ENCODE measurements around the gene TEF.

Gene TEF

DNA sequence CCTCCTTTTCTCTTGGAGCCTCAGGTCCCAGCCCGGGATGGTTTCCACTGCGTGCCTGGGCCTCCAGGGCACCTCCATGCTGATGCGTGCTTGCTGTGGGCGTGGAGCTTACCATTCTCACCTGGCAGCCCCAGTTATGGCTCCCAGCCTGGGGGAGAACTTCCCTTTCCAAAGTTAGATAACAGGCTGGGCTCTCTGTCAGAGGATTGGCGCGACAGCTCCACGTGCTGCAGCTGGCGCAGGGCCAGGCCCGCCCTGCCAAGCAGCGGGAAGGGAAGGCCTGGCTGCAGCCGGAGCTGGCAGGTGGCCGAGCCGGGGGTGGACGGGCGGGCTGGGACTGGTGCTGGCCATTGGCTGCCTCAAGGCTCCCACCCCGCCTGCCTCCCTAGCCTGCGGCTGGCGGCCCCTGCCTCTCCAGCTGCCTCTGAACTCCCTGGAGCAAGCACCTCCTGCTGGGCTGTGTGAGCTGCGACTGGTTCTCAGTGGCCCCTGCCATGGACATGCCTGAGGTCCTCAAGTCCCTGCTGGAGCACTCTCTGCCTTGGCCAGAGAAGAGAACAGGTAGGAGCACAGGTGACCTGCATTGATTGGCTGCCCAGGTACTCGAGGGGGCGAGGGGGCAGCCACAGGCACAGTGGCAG lies 14.6 kb upstream of the TEF start:
- no peak for TF ChIP-seq CTCF (IDR thresholded peaks at IDR 0.05; ENCODE audit: borderline replicate concordance, insufficient read depth, low read depth, low read length)
- no peak overlapping the region for H3K4me3 ChIP-seq (ENCODE audit: low read depth, low read length)

DNA sequence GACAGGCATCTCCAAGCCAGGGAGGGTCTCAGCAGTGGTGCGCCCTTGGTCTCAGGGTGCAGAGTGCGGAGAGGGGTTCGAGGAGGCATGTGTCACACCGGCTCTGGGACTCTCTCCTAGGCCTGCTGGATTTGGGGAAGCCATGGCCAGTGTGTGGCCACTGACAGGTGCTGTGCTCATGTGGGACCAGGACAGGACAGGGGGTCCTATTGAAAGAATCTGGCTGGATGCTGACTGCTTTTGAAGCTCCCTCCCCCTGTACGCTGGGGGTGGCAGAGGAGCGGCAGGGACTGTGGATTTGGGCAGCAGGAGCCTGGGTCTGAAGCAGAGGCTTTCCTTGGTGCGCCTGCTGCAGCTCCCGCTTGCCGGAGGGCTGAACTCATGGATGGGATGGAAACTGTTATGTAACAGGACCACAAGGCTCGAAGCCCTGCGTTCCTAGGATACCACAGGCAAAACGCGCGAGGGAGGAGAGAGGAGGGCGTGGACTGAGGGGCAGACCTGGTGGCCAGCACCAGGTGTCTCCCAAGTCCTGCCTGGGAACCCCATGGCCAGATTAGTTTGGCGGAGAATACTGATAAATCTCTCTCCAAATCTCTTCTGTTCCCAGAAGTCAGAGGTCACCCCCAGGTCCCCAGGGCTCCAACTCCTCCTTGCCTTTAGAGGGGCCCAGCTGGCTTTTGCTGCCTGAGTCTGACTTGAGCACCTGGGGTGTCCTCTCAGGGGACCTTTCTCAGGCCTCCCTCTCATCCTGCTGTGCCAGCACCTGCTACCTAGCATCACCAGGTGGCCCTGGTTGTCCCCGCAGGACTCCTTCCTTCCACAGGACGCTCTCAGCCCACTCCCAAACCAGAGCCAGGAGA lies 13.8 kb upstream of the TEF start:
- no peak for TF ChIP-seq CTCF (IDR thresholded peaks at IDR 0.05; ENCODE audit: borderline replicate concordance, insufficient read depth, low read depth, low read length)
- no peak overlapping the region for H3K4me3 ChIP-seq (ENCODE audit: low read depth, low read length)

- TF ChIP-seq CTCF (IDR thresholded peaks at IDR 0.05; ENCODE audit: borderline replicate concordance, insufficient read depth, low read depth, low read length), result no peak
Observed at GRCh38 chr22:41368543-41369423, 13.0 kb upstream of the TEF start.

DNA sequence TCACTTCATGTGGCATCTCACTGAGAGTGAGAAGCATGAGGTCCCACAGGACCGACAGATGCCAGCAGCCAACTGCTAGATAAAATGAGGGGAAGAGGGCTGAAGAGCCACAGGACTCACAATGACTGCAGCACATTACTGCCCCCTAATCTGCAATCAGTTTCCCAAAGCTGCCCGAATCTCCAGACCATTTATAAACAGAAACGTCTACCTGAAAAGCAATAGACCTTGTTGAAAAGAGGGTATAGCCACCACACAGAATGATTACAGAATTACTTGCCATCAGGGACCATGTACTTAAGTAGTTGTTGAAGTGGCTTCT lies 12.4 kb upstream of the TEF start:
- no peak for TF ChIP-seq CTCF (IDR thresholded peaks at IDR 0.05; ENCODE audit: borderline replicate concordance, insufficient read depth, low read depth, low read length)
- H3K4me3 ChIP-seq (ENCODE audit: low read depth, low read length), result no peak overlapping the region

More at GRCh38 chr22:41368543-41369423, 13.0 kb upstream of the TEF start:
- H3K4me3 ChIP-seq (ENCODE audit: low read depth, low read length), result no peak overlapping the region

DNA sequence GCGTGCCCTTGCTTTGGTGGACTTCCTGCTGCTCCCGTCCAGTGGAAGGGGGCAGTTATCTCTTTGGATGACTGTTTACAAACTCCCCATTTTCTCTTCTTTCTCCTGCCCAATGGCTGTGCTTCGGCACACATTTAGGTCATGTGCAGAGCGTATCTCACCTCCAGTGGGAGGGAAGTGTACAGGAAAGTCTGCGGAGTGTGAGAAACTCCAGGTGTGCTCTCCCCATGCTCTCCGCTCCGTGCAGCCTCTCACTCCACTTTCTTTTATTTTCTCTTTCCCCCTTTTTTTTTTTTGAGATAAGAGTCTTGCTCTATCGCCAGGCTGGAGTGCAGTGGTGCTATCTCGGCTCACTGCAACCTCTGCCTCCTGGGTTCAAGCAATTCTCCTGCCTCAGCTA lies 11.9 kb upstream of the TEF start:
- no peak overlapping the region for H3K4me3 ChIP-seq (ENCODE audit: low read depth, low read length)

DNA sequence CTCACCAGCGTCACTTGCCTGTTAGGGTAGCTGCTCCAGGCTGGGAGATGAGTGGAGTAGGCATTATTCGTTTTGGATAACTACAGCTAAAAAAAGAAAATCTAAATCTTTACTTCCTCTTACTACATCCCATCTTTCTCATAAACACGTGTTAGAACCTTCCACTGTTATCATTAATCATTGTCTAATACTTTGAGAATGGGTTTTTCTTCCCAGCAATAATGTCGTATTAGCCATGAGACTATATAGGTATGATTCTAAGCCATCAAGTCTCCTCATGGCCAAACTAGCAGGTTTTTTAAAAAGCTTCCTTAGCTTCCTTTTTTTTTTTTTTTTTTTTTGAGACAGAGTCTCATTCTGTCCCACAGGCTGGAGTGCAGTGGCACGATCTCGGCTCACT lies 3.9 kb upstream of the TEF start:
- TF ChIP-seq CTCF (IDR thresholded peaks at IDR 0.05; ENCODE audit: borderline replicate concordance, insufficient read depth, low read depth, low read length), result no peak
- H3K4me3 ChIP-seq (ENCODE audit: low read depth, low read length), result no peak overlapping the region

More for the DNA sequence above, 11.9 kb upstream of the TEF start:
- TF ChIP-seq CTCF (IDR thresholded peaks at IDR 0.05; ENCODE audit: borderline replicate concordance, insufficient read depth, low read depth, low read length), result no peak

Data from GM12875 (cell line).